Body of pancreas (tissue), 4 donors: Measurements from ENCODE around the gene DNAH7. TPM values are rescaled to one million over a fixed set of nuclear protein-coding genes. Genes with fewer than 3 reads are reported as not detected.

Source experiments
- ATAC-seq: fragments of 150-250 bp; one replicate; pipeline ENCODE4 v1.9.1; 2016
- DNase-seq, 4 donors: peaks; one replicate each; pipeline ENCODE4 v3.0.0-alpha.2; 2019
- H3K27ac ChIP-seq, 4 donors: fragments of 200-600 bp; sonication (generic); 1 replicate in 3 of 4; 2 replicates in 1 of 4; pipeline versions ENCODE4 v1.5.1 to v1.6.1; 2016 to 2019; ENCODE audit warnings: mild to moderate bottlenecking in 1 of 4, mixed read lengths in 1 of 4, moderate library complexity in 1 of 4
- H3K27me3 ChIP-seq, 2 donors: fragments of 200-600 bp; sonication (generic); one replicate each; pipeline ENCODE4 v1.6.0; 2016; ENCODE audit warnings: mild to moderate bottlenecking in 1 of 2
- H3K36me3 ChIP-seq, 2 donors: fragments of 200-600 bp; sonication (generic); replicated peaks in 1 of 2; 2 replicates each; pipeline ENCODE4 v1.5.1; 2016; ENCODE audit warnings: low read depth in 2 of 2; ENCODE audit not compliant: insufficient read depth in 1 of 2
- H3K4me1 ChIP-seq: fragments of 200-600 bp; sonication (generic); one replicate; pipeline ENCODE4 v1.6.0; 2016
- H3K4me3 ChIP-seq, 2 donors: fragments of 200-600 bp; sonication (generic); 1 replicate in 1 of 2; 2 replicates in 1 of 2; pipeline ENCODE4 v1.5.1; 2016 to 2019
- H3K9me3 ChIP-seq, 3 donors: fragments of 200-600 bp; sonication (generic); 1 replicate in 2 of 3; 2 replicates in 1 of 3; pipeline ENCODE4 v1.5.1; 2016
- POLR2A ChIP-seq, 3 donors: fragments of 450-650 bp; IDR thresholded peaks; one replicate each; pipeline ENCODE4 v1.6.1; 2016; ENCODE audit warnings: antibody characterized with exemption in 3 of 3, mild to moderate bottlenecking in 2 of 3
- WGBS, 2 donors: methylation state at CpG; one replicate each; pipeline ENCODE4 v1.1.5; 2017; 5-methylcytosine and 5-hydroxymethylcytosine counted together
- intact Hi-C: fragments of 100-400 bp; cut with DNase I; formaldehyde crosslinking; loops from one replicate; pipeline ENCODE4 v1.15.1; 2023
- total RNA-seq, 2 donors: library from RNA; depleted of rRNA; stranded (reverse); fragments of >200 nt; gene quantifications; one replicate each; pipeline ENCODE4 v1.1.0, GENCODE V29; 2016
- TF ChIP-seq, protein P1 (sequence below), 7 experiments: fragments of 450-650 bp in 4 of 7; fragments of 200-600 bp in 3 of 7; sonication (generic) in 3 of 7; IDR thresholded peaks; one replicate each; pipeline ENCODE4 v1.5.1; 2016 to 2019; ENCODE audit warnings: antibody characterized with exemption in 7 of 7

Gene DNAH7
- total RNA-seq, 2 donors from 2014 or later, result 7.8 to 11.2 TPM

DNA sequence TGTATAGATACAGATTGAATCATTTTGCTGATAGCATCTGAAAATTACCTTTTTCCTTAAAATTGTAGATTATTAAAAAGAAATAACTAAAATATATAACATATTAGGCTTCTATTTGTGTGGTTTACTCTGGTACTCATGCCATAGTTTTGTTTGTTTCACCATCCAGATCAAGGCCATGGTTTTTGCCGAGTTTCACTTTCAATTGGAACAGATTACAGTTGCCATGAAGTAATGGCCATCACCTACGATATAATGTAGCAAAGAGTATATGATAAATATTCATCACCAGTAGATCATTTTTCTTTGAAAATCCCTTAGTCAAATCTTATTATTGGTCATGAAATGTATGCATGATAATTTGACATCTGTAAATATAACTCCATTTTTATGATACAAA lies 11.9 kb upstream of the DNAH7 start:
- Histone ChIP-seq H3K27ac (no peak overlapping the region), H3K9me3 (no peaks in the 10 kb centered on the region), H3K27me3 (no peaks in the 10 kb centered on the region), H3K4me1 (peaks cover 18% of the 10 kb centered on the region), H3K4me3 (no peak overlapping the region), H3K36me3 (no peaks in the 10 kb centered on the region)
- ATAC-seq (no peak), DNase-seq (no peak)
- intact Hi-C loops, result loop anchor here (5.0 kb wide), 1 partner anchor 257 kb away; no protein-coding TSS in a partner anchor
- TF ChIP-seq, protein P1, sequence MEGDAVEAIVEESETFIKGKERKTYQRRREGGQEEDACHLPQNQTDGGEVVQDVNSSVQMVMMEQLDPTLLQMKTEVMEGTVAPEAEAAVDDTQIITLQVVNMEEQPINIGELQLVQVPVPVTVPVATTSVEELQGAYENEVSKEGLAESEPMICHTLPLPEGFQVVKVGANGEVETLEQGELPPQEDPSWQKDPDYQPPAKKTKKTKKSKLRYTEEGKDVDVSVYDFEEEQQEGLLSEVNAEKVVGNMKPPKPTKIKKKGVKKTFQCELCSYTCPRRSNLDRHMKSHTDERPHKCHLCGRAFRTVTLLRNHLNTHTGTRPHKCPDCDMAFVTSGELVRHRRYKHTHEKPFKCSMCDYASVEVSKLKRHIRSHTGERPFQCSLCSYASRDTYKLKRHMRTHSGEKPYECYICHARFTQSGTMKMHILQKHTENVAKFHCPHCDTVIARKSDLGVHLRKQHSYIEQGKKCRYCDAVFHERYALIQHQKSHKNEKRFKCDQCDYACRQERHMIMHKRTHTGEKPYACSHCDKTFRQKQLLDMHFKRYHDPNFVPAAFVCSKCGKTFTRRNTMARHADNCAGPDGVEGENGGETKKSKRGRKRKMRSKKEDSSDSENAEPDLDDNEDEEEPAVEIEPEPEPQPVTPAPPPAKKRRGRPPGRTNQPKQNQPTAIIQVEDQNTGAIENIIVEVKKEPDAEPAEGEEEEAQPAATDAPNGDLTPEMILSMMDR (IDR thresholded peaks at IDR 0.05), result no peak
- TF ChIP-seq POLR2A (IDR thresholded peaks at IDR 0.05), result no peak
- WGBS, 2 donors, result 33 to 41% methylated on average over 2 of the region's 2 CpGs

- Histone ChIP-seq H3K27me3 (no peaks in the 10 kb centered on the region), H3K4me1 (peaks cover 18% of the 10 kb centered on the region), H3K36me3 (no peaks in the 10 kb centered on the region), H3K27ac (peak overlapping the region in 2 of 4 donors; percentile 10 to 24), H3K9me3 (no peaks in the 10 kb centered on the region), H3K4me3 (no peak overlapping the region)
- TF ChIP-seq POLR2A (IDR thresholded peaks at IDR 0.05), result no peak
- TF ChIP-seq, protein P1 (IDR thresholded peaks at IDR 0.05), result no peak
- WGBS, 2 donors, result 9 to 26% methylated on average over 1 of the region's 1 CpG
- no peak for DNase-seq
- ATAC-seq, result peak; percentile 72
- intact Hi-C loops, result no loop called here
Measured at GRCh38 chr2:196079052-196079451, 10.4 kb upstream of the DNAH7 start.

DNA sequence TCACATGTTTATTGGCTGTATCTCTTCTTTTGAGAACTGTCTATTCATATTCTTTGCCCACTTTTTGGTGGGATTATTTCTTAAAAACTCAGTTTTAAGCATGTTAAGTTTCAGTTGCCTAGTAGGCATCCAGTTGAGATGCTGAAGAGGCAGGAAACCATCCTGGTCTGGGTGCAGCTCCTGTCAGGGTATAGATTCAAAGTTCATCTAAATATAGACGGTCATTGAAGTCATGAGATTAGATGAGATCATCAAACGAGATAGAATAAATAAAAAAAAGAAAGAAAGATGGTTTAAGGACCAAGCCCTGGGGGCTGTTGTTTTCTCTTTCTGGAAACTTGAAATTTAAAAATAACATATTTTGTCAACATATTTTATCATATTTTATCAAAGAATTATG lies 9.2 kb upstream of the DNAH7 start:
- Histone ChIP-seq H3K9me3 (no peaks in the 10 kb centered on the region), H3K4me3 (no peak overlapping the region), H3K27ac (no peak overlapping the region), H3K4me1 (peaks cover 18% of the 10 kb centered on the region), H3K27me3 (no peaks in the 10 kb centered on the region), H3K36me3 (no peaks in the 10 kb centered on the region)
- intact Hi-C loops, result no loop called here
- DNase-seq (no peak), ATAC-seq (no peak)
- TF ChIP-seq, protein P1 (IDR thresholded peaks at IDR 0.05), result no peak
- TF ChIP-seq POLR2A (IDR thresholded peaks at IDR 0.05), result no peak
- 37 to 40% methylated on average over 2 of the region's 2 CpGs for WGBS, 2 donors

- H3K27ac ChIP-seq, result no peak overlapping the region
Measured at GRCh38 chr2:196076778-196077568, 8.3 kb upstream of the DNAH7 start.

More at GRCh38 chr2:196076778-196077568, 8.3 kb upstream of the DNAH7 start:
- no peak overlapping the region for H3K4me3 ChIP-seq
- WGBS, 2 donors, result 66 to 69% methylated on average over 5 of the region's 5 CpGs
- no peaks in the 10 kb centered on the region for H3K27me3 ChIP-seq
- no peaks in the 10 kb centered on the region for H3K9me3 ChIP-seq
- ATAC-seq (no peak), DNase-seq (no peak)
- peaks cover 18% of the 10 kb centered on the region for H3K4me1 ChIP-seq
- intact Hi-C loops, result no loop called here
- TF ChIP-seq, protein P1 (IDR thresholded peaks at IDR 0.05), result no peak
- no peak for TF ChIP-seq POLR2A (IDR thresholded peaks at IDR 0.05)
- H3K36me3 ChIP-seq, result no peaks in the 10 kb centered on the region
